Upper lobe of left lung (tissue), 4 donors: ENCODE results near the gene DLGAP4.

Experiments
- CTCF ChIP-seq, 6 experiments: fragments of 450-650 bp in 4 of 6; fragments of 200-600 bp in 2 of 6; sonication (generic) in 2 of 6; IDR thresholded peaks; one replicate each; pipeline ENCODE4 v1.5.1; 2016 to 2019; ENCODE audit warnings: antibody characterized with exemption in 6 of 6
- EP300 ChIP-seq, 4 donors: sonication (generic); formaldehyde crosslinking; IDR thresholded peaks; one replicate each; pipeline ENCODE4 v1.5.1; 2017; ENCODE audit warnings: antibody characterized with exemption in 4 of 4, control low read depth in 2 of 4
- POLR2A ChIP-seq, 4 donors: fragments of 450-650 bp; IDR thresholded peaks; one replicate each; pipeline ENCODE4 v1.5.1; 2016 to 2017; ENCODE audit warnings: antibody characterized with exemption in 4 of 4, mild to moderate bottlenecking in 2 of 4

DNA sequence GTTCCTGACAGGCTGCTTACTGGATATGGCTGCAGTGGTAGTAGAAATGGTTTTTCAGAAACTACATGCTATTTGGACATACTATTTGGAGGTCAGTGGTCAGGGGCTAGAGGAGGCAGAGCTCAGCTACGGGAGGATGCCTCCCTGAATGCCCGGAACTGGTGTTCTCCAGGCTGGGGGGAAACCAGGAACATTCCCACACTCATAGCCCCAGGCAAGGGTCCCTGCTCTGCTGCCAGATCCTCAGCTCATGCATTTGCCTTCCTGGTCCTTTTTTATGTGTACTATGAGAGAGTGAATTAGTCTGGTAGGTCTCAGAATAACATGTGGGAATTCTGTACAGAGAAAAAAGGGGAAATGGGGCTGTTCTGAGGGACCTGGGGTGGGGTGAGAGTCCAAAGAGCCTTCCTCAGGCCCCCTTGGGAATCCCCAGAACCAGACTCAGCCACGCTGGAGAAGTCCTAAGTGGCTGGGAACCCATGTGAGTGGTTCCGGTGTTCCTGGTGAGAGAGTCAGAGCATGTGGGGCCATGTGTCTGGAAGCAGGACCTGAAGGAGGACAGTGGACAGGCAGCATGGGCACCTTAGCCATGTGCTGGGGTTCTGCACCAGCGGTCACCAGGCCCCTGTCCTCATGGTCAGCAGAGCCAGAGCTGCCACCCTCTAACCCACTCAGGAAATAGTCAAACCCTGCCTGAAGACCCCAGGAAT is 177.2 kb downstream of the DLGAP4 start:
- TF ChIP-seq CTCF (IDR thresholded peaks at IDR 0.05) (no peak), EP300 (IDR thresholded peaks at IDR 0.05) (no peak), POLR2A (IDR thresholded peaks at IDR 0.05) (no peak)
